Measurements from ENCODE around the gene SPACA7.
"Not testable (repeated sequence)": the region's sequence is repeated elsewhere in the genome, so short reads cannot be mapped to it uniquely, and the experiment has no call there.

The SPACA7 gene

DNA sequence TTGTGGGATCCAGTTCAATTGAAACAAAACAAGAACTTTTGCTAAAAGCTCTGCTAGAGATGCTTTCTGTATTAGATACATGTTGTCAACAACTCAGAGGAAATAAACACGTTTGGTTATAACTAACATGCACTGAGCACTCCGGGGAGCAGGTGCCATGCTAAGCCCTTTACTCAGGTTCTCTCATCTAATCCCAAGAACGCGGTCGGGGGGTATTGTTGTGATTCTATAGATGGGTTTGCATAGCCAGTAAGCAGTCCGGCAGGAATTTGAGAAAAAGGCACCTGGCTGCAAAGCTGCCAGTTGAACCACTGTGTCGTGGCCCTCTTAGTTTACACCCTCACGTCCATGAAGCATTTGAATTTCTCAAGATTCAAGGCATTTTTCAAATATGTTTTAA lies 24.3 kb upstream of the SPACA7 start:
- no peak for DNase-seq

DNA sequence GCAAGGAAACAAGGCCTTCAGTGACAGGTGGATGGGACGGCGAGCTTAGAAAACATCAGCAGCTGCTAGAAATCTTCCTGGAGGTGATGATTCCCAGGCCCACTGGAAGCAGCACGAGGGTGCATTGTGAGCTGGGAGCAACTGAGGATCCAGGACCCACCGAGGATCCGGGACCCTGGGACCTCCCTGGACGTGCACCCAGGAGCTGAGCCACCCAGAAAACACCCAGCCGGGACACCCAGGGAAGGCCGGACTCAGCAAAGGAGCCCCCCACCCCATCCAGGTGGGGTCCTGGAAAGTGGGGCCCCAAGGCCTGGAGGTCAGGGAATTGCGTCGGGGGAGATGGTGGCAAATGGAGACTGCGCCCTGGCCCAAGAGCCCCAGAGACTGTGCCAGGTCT lies 22.3 kb upstream of the SPACA7 start:
- no peak for DNase-seq

DNA sequence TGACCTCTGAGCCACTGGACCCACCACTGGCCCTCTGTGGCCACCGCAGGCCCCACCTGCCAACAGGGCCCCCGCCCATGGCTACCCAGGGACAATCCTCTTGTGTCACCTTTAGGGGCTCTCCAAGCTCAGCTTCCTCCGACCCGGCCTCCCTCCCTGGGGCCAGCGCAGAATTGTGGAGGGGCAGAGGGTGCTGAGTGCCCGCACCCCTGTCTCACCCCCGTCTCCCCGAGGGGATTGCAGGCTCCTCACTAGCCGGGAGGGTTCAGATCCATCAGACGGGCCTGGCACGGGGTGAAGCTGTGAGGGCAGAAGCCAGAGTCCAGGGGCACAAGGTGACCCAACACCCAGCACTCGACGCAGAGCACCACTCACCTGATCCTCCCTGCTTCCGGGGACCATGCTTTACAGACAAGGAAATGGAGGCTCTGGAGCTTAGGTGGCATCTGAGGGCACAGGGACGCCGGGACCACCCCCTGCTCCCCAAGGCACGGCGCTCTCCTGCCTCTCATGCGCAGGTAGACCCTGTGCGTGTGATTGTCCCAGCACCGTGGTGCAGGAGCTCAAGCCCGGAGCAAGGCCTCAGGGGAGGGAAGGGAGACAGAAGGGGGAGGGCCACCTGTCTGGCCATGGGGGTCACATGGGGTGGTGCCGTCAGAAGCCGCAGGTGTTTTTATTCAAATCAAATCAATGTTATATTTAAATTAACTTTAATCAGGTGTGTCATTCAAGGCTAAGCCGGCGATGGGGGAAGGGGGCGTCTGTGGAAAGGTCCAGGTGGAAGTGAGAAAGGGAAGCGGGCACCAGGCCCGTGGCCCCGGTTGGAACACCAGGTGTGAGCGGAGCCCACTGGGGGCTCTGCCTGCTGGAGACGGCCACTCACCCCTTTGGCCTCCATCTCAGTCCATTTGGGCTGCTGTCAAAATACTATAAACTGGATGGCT lies 21.6 kb upstream of the SPACA7 start:
- DNase-seq, result no peak

DNA sequence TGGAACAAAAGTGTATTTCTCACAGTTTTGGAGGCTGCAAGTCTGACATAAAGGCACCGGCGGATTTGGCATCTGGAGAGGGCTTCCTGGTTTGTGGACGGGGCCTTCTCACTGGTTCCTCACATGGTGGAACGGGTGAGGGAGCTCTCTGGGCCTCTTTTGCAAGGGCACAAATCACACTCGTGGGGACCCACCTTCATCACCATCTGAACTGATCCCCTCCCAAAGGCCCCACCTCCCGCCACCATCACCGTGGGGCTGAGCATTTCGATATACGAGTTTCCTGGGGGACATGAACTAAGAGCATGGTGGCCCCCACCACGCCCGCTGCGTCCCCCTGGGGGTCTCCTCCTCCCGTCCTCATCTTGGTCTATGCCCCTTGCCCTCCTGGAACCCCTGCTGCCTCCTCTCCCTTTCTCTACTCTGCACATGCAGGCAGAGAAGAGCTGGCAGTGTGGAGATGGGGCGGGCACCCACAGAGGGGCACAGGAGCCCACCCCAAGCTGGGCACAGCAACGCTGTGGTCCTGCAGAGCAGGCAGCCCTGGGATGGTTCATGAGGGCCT lies 20.8 kb upstream of the SPACA7 start:
- no peak for DNase-seq

DNA sequence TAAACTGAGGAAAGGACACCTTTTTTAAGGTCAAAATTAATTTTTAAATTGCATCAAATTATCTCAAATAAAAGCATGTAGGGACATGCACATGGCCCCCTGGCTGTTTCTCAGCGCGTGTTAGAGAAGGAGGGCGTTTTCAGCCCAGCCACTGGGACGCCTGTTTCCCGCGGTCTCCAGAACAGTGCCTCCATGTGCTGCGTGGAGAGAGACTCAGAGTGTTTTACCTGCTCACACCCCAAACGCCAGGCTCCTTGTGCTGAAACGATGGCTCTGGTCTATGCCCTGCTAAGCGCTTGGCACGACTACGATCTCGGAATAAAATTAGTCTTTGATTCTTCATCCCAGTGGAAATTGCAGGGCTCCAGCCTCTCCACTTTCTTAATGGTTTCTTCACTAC lies 20.0 kb upstream of the SPACA7 start:
- no peak for DNase-seq

DNA sequence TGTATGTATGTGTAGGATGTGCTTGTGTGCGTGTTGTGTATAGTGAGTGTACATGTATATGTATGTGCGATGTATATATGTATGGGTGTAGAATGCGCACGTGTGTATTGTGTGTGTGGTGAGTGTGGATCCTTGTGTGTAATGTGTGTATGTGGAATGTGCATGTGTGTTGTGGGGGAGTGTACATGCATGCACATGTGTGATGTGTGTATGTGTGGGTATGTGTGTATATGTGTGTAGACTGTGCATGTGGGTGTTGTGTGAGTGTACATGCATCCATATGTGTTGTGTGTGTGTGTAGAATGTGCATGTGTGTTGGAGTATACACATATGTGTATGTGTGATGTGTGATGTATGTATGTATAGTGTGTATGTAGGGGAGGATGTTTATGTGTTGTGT lies 18.0 kb upstream of the SPACA7 start:
- DNase-seq, result no peak

DNA sequence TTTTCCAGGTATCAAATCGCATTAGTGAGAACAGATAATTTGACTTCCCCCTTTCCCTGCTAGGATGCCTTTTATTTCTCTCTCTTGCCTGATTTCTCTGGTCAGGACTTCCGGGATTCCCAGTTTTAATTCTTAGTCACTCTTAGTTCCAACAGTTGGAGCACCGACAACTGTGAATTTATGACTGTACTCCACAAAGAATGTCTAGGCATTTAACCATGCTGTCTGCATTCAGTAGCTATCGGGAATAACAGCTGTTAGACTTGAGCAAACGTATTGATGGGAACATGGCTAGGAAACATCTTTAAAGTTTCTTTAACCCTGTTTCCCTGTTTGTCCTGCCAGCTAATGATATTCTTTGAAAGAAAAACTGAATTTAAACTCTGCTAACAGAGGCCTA lies 14.1 kb upstream of the SPACA7 start:
- DNase-seq, result no peak

DNA sequence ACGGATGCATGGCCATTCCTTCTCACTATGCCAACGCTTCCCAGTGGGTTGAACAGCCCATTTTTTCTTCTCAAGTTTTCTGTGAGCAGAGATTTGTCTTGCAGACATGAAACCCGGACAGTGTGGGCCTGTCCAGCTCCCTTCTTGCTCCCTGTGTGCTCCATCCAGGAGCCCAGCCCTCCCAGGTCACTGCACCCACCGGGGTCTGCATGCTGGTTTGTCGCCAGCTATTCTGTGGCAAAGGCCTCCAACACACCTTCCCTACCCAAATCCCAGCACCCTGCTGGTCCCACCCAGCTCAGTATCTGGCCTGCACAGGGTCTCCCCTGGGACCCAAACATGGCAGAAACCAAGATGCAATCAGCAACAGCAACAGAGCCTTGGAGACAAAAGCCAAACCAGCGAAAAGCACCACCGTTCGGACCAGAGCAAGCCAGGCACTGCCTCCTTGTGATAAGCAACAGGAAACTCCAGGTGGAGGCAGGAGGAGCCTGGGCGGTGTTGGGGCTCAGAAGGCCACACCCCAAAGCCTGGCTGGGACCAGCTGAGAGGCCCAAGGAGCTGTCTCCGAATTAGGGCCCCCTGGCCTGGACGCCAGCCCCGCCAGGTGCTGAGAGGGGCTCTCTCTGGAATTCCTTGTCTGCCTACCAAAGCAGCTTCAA lies 12.2 kb upstream of the SPACA7 start:
- DNase-seq, result no peak

DNA sequence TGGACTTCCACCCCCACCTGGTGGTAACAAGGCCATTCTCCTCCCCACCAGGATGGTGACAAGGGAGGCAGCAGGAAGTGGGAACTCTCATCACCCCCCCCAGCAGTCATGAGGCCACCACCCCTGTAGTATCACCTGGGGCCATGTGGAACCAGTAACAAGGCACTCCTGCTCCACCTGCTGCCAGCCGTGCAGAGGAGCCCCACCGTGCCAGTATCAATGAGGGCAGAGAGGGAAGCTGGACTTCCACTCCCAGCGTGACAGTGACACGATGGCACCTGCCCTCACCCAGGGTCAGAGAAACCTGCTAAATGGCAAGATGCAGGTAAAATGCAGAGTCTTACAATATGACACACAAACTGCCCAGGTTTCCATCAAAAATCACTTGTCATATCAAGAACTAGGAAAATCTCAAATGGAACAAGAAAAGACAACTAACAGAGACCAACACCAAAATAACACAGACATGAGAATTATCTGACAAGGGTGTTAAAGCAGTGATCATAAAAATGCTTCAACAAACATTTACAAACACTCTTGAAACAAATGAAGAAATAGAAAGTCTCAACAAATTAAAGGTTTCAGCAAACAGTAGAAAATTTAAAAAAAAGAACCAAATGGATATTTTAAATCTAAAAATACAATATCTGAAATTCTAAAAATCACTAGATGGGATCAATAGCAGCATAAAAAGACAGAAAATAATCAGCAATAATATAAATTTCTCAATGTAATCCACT lies 9.1 kb upstream of the SPACA7 start:
- no peak for DNase-seq

DNA sequence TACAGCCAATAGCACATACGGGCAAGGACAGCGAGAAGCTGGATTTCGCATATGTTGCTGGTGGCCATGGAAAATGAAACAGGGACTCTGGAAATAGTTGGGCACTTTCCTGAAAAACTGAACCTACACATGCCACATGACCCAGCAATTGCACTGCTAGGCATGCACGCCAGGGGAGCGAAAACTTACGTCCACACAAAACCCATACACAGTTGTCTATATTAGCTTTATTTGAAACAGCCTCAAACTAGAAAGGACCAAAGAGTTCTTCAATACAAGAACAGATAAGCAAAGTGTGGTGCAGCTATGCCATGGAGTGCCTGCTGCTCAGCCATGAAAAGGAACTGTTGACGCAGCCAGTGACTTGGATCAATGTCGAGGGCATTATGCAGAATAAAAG lies 7.3 kb upstream of the SPACA7 start:
- no peak for DNase-seq

DNA sequence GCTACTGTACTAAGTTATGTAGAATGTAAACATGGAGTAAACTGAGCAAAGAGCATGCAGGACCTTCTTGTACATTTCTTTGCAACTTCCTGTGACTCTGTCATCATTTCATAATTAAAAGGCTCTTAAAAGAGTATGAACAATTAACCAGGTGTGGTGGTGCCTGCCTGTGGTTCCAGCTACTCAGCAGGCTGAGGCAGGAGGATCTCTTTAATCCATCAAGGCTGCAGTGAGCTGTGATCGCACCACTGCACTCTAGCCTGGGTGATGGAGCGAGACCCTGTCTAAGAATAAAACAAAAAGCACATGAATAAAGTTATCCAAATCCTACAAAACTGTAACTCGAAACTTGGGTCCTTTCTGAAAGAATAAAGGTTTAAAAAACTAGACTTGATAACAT lies 5.8 kb upstream of the SPACA7 start:
- no peak for DNase-seq

DNA sequence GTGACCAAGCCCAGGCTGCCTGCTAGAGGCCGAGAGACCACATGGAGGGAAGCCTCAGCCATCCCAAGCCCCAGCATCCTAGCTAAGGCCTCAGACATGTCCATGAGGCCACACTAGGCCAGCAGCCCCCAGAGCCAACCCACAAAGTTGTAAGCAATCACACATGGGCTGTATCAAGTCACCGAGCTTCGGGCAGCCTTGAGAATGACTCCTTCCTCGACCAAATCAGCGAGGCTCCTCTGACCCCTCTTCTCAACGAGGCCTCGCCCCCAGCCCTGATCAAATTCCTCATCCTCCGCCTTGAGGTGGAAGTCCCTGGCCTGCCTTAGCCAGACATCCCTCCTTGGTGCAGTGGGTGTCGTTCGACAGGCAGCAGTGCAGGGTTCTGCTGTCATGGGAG lies 1.9 kb upstream of the SPACA7 start:
- no peak for DNase-seq

DNA sequence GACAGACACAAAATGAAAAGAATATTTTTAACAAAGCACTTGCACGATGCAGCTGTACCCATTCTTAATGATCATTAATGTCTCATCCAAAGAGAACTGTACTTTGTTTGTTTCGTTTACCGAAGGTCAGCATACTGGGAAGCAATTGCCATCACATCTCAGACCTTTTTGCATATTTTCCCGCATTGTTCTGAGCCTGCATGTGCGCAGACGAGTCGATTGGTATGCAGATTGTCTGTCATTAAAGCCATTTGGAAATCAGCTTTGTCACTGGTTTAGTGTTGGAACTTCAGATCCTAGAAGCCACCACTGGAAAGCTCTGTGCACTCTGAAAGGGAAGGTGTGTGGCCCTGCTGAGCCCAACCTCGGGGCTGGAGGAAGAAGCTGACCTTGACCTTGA lies 15.6 kb downstream of the SPACA7 start:
- no peak for DNase-seq

DNA sequence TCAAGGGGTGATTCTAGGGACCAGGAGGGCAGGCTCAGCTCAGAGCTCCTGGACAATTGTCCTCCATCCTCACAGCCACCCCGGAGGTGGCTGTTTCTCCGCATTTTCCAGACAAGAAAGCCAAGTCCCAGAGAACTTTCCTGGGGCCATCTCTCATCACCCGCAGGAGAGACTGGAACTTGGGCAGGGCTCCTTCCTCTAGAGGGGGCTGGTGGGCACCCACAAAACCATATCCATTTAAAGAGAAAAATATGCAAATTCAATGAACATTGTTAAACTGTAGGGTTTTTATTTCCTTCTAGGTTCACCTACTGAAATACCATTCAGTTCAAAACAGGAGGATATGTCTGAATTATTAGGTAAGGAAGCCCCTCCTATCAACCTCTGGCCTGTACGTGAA lies 16.6 kb downstream of the SPACA7 start:
- DNase-seq, result no peak

DNA sequence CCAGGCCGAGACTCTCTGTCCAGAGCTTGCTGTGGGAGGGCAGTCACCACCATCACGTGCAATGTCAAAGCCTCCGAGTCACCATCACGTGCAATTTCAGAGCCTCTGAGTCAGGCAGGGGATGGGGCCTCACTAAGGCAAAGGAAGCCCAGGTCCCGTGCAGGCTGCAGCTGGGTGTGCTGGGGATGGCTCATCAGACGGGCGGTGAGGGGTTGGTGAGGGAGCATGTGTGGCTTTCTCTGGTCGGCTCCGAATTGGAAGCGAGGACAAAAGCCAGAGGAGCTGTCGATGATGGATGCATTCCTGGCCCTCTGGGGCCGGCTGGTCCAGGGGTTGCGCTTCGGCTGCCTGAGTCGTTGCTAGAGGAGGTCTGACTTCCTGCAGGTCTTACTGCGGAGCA lies 18.9 kb downstream of the SPACA7 start:
- not testable (repeated sequence) for DNase-seq

DNA sequence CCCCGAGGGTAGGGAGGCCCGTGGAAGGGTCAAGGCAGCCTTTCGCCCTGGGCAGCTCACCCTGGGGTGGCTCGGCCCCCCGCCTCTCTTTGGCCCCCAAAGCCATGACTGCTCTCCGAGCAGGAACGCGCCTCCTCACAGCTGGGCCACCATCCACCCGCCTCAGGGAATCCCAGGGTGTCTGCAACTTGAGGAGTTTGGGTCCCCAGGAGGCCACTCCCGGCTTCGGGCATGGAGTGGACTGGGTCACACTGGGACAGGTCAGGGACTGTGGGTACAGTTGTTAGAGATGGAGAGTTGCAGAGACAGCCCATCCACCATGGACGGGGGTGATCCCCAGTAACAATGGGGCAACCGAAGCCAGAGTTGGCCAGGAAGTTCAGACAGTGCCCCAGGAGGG lies 19.8 kb downstream of the SPACA7 start:
- DNase-seq, result not testable (repeated sequence)

DNA sequence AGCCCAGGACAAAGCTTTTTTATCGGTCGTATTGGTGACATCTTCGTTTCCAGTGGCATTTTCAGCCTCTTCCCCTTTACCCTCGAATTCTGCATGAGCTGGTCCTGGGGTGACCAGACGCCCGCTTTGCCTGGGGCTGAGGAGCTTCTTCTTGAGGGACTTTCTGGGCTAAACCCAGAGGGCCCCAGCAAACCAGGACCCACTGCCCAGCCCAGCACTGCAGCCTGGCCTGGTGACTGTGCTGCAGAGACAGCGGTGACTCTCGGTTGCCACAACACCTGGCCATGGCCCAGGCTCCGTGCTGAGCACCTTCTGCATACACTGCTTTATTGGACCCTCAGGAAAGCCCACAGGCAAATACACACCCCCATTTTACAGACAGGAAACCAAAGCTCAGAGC lies 21.0 kb downstream of the SPACA7 start:
- DNase-seq, result no peak

DNA sequence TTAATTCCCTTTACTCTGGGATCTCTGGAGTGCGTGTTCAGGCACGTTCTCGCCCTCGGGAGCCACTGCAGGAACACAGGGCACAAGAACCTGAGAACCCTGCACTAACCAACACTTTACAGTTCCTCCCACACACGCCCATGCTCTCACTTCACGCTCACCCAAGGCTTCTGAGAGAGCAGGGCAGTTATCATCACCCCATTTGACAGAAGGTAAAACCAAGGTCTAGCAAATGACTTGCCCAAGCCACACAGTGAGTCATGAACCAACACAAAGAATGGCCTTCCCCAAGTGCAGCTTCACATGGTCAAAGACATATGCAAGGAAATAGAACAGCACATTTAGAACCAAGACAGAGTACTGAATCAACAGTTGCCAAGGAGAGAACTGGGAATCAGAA lies 22.2 kb downstream of the SPACA7 start:
- DNase-seq, result not testable (repeated sequence)

DNA sequence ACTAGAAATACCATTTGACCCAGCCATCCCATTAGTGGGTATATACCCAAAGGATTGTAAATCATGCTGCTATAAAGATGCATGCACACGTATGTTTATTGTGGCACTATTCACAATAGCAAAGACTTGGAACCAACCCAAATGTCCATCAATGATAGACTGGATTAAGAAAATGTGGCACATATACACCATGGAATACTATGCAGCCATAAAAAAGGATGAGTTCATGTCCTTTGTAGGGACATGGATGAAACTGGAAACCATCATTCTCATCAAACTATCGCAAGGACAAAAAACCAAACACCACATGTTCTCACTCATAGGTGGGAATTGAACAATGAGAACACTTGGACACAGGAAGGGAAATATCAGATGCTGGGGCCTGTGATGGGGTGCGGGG lies 33.7 kb downstream of the SPACA7 start:
- DNase-seq, result not testable (repeated sequence)

DNA sequence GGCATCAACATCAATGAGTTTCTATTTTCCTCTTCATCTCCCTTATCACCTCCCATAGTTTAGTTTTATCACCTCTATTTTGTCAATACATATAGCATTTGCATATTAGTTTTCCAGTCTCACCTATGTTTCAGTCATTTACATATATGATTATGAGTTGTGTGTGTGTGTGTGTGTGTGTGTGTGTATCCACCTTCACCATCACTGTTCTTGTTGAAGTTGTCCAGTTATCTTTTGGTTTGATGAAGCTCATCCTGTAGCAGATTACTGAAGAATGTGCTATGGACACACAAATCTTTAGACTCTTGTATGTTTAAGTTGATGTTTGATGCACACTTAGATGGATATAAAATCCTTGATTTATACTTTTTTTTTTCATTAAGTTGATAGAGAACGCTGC lies 40.5 kb downstream of the SPACA7 start:
- DNase-seq, result no peak

DNA sequence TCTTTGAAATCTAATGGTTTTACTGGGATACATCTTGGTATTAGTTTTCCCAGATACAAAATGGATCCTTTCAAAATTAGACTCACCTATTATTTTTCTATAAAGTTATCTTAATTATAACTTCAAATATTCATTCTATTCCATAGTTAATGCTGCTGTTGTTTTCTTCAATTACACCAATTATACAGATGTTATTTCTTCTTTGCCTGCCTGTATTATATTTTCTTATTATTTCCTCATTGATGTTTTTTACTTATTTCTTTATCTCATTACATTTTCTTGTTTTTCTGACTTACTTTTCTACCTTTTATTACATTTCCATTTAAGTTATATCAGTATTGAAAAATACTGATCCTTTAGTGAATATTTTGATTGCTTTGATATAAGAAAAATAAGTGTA lies 40.9 kb downstream of the SPACA7 start:
- DNase-seq, result no peak

DNA sequence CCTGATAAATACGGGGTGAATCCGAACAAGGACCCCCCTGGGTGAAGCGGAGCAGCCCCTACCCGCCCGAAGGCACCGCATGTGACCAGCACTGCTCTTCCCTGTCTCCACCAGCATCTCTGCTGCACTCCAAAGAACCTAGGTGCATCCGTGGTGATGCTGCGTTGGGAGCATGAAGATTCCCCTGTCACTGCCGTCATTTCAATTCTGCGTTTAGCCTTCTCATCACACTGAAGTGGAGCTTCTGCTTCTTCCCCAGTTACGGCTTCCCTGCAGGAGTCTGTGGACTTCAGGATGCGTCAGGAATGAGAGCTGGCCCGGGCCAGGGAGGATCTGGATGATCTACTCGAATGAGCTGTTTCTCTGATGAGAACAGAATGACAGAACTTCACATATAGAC lies 47.9 kb downstream of the SPACA7 start:
- no peak for DNase-seq

DNA sequence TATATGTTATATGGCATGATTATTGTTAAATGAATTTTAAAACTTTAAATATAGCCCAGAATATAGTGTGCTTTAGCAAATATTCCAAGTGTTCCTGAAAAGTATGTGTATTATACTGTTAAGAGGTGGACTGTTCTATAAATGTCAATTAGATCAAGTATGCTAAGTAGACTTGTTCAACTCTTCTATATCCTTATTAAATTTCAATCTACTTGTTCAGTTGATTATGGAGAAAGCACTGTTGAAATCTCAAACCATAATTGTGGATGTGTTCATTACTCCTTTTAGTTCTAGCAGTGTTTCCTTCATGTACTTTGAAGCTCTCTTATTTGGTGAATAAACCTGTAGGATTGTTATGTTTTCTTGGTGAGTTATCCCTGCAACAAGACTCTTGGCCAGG lies 52.5 kb downstream of the SPACA7 start:
- DNase-seq, result no peak

DNA sequence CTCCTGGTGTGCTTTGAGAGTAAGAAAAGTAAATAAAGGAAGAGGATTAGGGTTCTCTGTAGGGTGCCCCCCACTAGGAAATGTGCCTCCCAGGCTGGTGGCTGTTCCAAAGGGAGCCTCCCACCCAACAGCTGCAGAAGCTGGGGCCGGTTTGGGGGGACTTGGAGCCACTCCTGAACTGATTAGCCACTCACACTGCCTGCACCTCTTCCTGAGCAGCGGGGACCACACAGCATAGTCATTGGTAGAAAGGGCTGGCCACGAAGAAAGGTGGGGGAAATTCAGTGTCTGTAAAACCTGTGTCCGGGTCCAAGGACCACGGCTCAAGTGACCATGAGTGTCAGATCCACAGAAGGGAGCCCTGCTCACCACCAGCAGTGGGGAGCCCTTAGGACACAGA lies 55.6 kb downstream of the SPACA7 start:
- DNase-seq, result no peak

Measured in NCI-H1694 (cell line).